ENCODE data around the gene FOXN4. TPM values are rescaled to one million over a fixed set of nuclear protein-coding genes. Genes with fewer than 3 reads are reported as not detected.
"Not testable (repeated sequence)": the region's sequence is repeated elsewhere in the genome, so short reads cannot be mapped to it uniquely, and the experiment has no call there.

The FOXN4 gene, protein sequence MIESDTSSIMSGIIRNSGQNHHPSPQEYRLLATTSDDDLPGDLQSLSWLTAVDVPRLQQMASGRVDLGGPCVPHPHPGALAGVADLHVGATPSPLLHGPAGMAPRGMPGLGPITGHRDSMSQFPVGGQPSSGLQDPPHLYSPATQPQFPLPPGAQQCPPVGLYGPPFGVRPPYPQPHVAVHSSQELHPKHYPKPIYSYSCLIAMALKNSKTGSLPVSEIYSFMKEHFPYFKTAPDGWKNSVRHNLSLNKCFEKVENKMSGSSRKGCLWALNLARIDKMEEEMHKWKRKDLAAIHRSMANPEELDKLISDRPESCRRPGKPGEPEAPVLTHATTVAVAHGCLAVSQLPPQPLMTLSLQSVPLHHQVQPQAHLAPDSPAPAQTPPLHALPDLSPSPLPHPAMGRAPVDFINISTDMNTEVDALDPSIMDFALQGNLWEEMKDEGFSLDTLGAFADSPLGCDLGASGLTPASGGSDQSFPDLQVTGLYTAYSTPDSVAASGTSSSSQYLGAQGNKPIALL
- not detected in 2 replicates for total RNA-seq (2014; rRNA removed; shearing (Covaris generic))

GRCh38 chr12:109308534-109309380 is at the start of gene FOXN4:
TSS of gene FOXN4 (minus strand) at chr12:109309284. CDS start at chr12:109308321, 963 bp downstream.
- DNase-seq (ENCODE audit: low spot score): no peak

DNA sequence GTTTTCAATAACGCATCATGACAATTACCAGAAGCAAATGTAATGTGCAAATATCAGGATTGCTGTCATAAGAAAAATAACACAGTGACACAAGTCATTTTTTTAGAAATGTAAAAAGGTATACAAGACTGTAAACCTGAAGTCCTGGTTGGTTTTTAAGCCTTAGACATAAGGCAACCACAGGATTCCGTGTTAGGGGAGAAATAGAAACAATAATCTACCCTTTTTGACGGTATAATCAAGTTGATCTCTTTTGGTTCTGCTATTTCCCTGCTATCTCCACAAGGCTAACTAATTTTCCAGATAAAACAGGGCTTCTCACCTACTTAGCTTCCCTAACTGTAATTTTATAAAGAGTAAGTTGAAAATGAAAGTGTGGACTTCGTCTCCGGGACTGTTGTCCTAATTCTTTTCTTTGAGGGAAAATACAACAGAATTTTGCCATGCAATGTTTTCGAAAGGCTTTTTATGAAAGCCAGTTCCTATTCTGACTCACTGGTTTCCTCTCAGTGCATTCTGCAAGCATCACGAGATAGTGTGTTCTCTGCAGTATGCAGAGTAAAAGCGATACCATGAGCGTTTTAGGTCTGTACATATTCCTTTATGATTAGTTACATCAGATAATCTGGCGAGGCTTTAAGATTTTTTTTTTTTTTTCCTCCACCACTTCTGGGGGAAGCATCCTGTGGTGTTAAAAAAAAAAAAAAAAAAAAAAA is 49.2 kb upstream of the FOXN4 start:
- peak; percentile 17 for DNase-seq (ENCODE audit: low spot score)

GRCh38 chr12:109357032-109357431 is 47.9 kb upstream of the FOXN4 start:
- no peak for DNase-seq (ENCODE audit: low spot score)

- no peak for DNase-seq (ENCODE audit: low spot score)
Observed at GRCh38 chr12:109356577-109356976, 47.5 kb upstream of the FOXN4 start.

DNA sequence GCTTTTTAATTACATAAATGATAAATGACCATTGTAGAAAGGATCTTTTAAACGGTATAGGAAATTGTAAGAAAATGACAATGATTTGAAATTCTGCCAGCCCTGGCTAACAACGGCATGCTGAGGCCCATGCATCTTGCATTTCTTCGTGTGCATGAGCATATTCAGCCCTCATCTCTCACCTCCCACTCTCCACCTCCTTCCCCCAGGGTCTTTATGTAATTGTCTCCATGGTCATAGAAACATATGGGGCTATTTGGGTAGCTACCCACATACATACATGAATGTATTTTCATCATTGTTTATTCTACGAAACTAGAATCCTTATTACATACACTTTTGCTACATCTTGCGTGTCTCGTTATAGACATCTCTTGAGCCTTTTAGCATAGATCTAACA is 43.1 kb upstream of the FOXN4 start:
- DNase-seq (ENCODE audit: low spot score): no peak

DNA sequence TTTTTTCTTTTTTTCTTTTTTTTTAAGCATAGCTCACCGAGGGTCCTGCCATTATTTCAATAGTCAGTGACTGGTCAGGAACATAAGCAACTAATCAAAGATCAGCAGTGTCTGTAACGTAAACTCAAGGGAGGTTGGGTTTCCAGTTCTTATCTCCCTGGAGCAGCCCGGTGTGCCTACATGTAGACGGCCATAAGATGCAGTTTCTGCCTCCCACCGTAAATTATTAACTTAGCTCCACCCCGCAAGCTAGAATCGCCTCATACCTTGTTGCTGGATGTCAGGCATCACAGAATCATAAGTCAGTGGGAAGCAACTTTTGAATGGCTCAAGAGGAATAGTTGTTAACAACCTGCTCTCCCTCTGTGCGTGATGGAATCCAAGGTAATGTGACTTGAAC is 38.5 kb upstream of the FOXN4 start, which contains the start of gene MYO1H:
TSS of gene MYO1H (plus strand) at position 312 of the 400 bp plus-strand sequence. CDS start at position 373, 61 bp downstream.
- no peak for DNase-seq (ENCODE audit: low spot score)

DNA sequence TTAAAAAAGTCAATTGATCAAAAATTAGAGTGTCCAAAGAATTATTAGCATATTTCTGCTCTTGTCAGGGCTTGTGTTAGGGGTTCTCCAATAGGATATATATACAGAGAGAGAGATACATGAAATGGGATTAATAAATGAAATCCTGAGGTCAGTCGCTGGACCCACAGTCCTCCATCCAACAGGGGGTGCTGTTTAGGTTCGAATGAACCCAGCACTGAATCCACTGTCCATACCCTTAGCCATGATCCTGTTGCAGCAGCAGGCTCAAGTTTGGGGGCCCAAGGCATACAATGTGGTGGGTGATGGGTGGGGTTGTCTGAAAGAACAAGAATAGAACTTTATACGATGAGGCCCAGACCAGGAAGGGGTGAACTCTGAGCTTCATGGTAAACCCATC is 37.8 kb upstream of the FOXN4 start:
- no peak for DNase-seq (ENCODE audit: low spot score)

- DNase-seq (ENCODE audit: low spot score): no peak
Observed at GRCh38 chr12:109345428-109345827, 36.3 kb upstream of the FOXN4 start.

- no peak for DNase-seq (ENCODE audit: low spot score)
Observed at GRCh38 chr12:109343677-109344076, 34.6 kb upstream of the FOXN4 start.

DNA sequence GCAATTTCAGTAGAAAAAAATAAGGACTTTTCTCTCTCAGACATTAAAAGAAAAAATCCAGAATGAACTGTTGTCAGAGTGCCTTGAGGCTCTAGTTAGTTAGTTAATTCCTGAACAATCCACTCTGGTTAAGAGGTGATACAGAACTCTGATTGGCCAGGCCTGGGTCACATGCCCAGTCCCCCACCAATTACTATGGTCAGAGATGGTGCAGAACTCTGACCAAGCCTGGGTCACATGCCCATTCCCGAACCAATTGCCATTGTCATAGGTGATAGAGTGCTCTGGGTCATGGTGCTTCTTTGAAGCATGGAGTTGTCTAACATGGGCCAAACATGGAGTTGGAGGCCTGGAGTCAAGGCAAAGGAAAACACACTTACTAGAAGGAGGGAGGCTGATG is 27.5 kb upstream of the FOXN4 start:
- DNase-seq (ENCODE audit: low spot score): no peak

DNA sequence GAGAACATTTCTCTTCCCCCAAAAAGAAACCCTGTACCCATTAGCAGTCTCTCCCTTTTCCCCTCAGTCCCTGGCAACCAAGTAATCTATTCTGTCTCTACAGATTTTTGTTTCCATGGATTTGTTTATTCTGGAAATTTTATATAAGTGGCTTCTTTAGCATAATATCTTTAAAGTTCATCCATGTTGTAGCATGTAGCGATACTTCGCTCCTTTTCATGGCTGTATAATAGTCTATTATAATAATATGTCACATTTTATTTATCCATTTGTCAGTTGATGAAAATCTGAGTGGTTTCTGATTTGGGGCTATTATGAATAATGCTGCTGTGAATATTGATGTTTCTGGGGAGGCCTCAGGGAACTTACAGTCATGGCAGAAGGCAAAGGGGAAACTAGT is 25.8 kb upstream of the FOXN4 start:
- DNase-seq (ENCODE audit: low spot score): no peak

DNA sequence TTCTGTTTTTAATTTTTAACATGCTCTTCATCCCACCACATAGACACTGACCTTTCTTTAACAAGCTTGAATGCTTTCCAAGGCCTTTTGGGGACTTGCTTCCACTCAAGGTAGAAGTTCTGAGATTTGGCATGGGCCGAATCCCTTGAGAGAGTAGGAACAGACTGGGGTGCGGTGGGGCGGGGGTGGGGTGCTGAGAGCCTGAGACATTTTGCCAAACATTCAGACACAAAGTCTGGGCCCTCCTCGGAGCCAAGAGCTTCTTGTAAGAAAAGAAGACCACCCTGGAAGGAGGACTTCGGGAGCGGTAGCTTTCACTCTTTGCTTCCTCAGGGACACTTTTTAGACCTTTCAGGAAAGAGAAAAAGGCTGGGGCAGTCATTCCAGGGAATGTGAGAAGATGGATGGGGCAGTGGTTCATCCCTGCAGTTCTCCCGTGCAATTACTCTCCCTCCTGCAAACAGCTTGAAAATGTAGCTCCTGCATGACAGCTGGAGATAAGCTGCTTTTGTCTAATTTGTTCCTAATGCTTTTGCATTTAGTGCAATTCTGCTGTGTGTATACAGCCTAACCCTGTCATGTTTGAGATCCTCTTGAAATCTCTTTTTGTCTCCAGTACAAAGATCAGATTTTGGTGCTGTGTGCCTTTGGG is 22.3 kb upstream of the FOXN4 start:
- no peak for DNase-seq (ENCODE audit: low spot score)

DNA sequence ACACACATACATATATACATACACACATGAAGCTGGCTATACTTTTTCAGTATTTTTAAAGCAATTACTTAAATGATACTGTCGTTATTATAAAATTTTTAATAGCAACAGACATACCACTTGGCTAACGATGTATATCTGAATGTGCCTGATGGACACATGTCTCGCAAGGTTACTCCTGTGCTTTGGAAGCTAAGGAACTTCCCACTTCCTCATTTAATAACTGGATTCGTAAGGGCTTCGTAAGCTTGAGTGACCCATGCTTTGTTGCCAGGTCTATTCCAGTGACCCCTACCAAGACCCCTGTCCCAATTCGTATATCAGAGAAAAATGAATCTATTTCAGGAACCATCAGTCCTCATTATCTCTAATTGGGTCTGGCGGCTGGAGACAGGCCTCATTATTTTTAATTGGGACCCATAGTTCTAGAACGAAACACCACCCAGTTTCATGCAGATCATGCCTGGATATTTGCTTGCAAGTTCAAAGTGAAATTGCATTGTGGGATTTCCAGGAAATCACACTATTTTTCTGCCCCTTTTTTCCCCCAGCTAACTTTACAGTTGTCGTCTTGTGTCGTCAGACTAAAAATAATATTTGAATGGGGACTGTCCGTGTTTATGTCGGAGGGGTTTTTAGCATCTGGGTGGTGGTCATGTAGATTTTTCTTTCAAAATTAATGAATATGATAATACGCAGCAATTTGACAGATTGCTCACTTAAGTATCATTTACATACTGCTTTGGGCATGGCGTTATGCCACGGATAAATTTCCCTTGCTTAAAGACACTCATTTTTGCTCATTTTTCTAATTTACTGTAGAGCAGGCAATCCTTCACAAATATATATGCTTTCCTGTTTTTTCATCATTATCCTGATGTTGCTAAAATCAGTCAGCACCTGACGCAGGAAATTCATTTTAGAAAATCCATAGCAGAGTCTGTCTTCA is 21.5 kb upstream of the FOXN4 start:
- DNase-seq (ENCODE audit: low spot score): no peak

- DNase-seq (ENCODE audit: low spot score): no peak
Observed at GRCh38 chr12:109329686-109330085, 20.6 kb upstream of the FOXN4 start.

GRCh38 chr12:109329003-109329402 is 19.9 kb upstream of the FOXN4 start:
- DNase-seq (ENCODE audit: low spot score): no peak

- DNase-seq (ENCODE audit: low spot score): not testable (repeated sequence)
Observed at GRCh38 chr12:109321294-109321693, 12.2 kb upstream of the FOXN4 start.

DNA sequence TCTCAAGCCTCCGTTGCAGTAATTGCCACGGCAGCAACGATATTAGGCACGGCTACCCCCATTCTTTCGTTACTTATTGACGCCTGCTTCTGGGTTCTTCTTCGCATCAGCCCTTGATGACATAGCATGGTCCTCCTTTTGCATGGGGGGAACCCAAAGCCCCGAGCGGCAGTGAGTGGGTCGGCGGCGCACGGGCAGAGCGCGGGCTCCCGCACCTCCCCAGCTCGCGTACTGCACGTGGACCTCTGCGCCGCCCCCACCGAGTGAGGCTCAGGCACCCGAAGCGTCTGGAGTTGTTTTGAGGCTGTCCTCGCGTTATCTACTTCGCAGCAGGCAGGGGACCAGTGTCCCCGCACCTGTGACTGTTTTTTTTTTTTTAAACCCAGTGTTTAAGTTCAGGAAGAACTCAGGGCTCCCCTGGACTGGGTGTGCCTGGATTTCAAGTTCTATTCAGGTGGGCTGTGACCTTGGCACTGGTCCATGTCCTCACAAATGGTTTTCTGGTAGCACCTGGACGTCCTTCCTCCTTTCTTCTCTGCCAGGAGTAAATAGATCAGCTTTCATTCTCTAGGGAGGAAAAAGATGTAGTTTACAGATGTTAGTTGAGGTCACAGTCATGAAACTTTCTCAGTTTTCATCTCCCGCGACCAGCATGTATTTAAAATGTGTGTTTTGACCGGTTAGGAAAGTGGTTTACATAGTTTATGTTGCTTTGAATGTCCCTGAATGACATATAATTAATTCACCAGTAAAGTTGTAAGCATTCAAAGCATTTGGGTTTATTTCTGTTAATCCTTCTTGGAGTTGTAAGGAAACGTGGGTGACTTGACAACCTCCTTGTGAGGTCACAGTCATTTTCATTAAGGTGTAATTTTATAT is 1.4 kb upstream of the FOXN4 start:
- DNase-seq (ENCODE audit: low spot score): no peak

- DNase-seq (ENCODE audit: low spot score): no peak
Observed at GRCh38 chr12:109309381-109310246, 530 bp upstream of the FOXN4 start.
